Stromal cell of bone marrow (primary cell): ENCODE data around the gene OR1E2.
"Not testable (repeated sequence)": the region's sequence is repeated elsewhere in the genome, so short reads cannot be mapped to it uniquely, and the experiment has no call there.

Experiments used
- DNase-seq: peaks from one replicate; pipeline ENCODE4 v3.0.0-alpha.2; 2012; ENCODE audit warnings: low read depth

OR1E2 gene

GRCh38 chr17:3433741-3434140 lies at the start of gene OR1E2:
TSS of gene OR1E2 (minus strand) at chr17:3433841. CDS start at chr17:3433841, 0 bp downstream.
- no peak for DNase-seq

GRCh38 chr17:3482852-3483251 lies 49.2 kb upstream of the OR1E2 start:
- DNase-seq: no peak

GRCh38 chr17:3479988-3480387 lies 46.3 kb upstream of the OR1E2 start:
- no peak for DNase-seq

- DNase-seq: no peak
Measured at GRCh38 chr17:3475812-3476610, 42.4 kb upstream of the OR1E2 start, which contains the start of gene ASPA. TSS of gene ASPA (plus strand) at chr17:3475997. CDS start at chr17:3476160, 163 bp downstream.

GRCh38 chr17:3475251-3475685 lies 41.6 kb upstream of the OR1E2 start:
- DNase-seq: no peak

- peak; percentile 6 for DNase-seq
Measured at GRCh38 chr17:3474212-3474611, 40.6 kb upstream of the OR1E2 start.

GRCh38 chr17:3472137-3472536 lies 38.5 kb upstream of the OR1E2 start:
- no peak for DNase-seq

GRCh38 chr17:3471599-3471998 lies 38.0 kb upstream of the OR1E2 start, which contains the start of gene SPATA22:
TSS of gene SPATA22 (minus strand) at chr17:3471819. CDS start at chr17:3469325, 2,494 bp downstream.
- DNase-seq: no peak

- no peak for DNase-seq
Measured at GRCh38 chr17:3469529-3469928, 35.9 kb upstream of the OR1E2 start.

GRCh38 chr17:3466355-3466754 lies 32.7 kb upstream of the OR1E2 start:
- not testable (repeated sequence) for DNase-seq

GRCh38 chr17:3448059-3448665 lies 14.5 kb upstream of the OR1E2 start:
- DNase-seq: no peak

- no peak for DNase-seq
Measured at GRCh38 chr17:3447625-3448024, 14.0 kb upstream of the OR1E2 start.

- no peak for DNase-seq
Measured at GRCh38 chr17:3440451-3440850, 6.8 kb upstream of the OR1E2 start.

GRCh38 chr17:3438368-3438767 lies 4.7 kb upstream of the OR1E2 start:
- DNase-seq: no peak

GRCh38 chr17:3433215-3433614 lies 426 bp downstream of the OR1E2 start:
- not testable (repeated sequence) for DNase-seq

GRCh38 chr17:3418222-3418621 lies 15.4 kb downstream of the OR1E2 start:
- DNase-seq: no peak

GRCh38 chr17:3415610-3416009 lies 18.0 kb downstream of the OR1E2 start:
- no peak for DNase-seq

- DNase-seq: not testable (repeated sequence)
Measured at GRCh38 chr17:3412216-3412615, 21.4 kb downstream of the OR1E2 start.

- no peak for DNase-seq
Measured at GRCh38 chr17:3411070-3411469, 22.6 kb downstream of the OR1E2 start, which contains the start of gene OR3A3. TSS of gene OR3A3 (plus strand) at chr17:3411370.

- not testable (repeated sequence) for DNase-seq
Measured at GRCh38 chr17:3403856-3404255, 29.8 kb downstream of the OR1E2 start.

- DNase-seq: no peak
Measured at GRCh38 chr17:3401786-3402185, 31.9 kb downstream of the OR1E2 start.

GRCh38 chr17:3400055-3400454 lies 33.6 kb downstream of the OR1E2 start:
- no peak for DNase-seq

- DNase-seq: no peak
Measured at GRCh38 chr17:3398310-3398709, 35.3 kb downstream of the OR1E2 start, which contains the start of gene OR1E1. TSS of gene OR1E1 (minus strand) at chr17:3398410. CDS start at chr17:3398410, 0 bp downstream.
